ENCODE results near the gene NFAT5.

DNA sequence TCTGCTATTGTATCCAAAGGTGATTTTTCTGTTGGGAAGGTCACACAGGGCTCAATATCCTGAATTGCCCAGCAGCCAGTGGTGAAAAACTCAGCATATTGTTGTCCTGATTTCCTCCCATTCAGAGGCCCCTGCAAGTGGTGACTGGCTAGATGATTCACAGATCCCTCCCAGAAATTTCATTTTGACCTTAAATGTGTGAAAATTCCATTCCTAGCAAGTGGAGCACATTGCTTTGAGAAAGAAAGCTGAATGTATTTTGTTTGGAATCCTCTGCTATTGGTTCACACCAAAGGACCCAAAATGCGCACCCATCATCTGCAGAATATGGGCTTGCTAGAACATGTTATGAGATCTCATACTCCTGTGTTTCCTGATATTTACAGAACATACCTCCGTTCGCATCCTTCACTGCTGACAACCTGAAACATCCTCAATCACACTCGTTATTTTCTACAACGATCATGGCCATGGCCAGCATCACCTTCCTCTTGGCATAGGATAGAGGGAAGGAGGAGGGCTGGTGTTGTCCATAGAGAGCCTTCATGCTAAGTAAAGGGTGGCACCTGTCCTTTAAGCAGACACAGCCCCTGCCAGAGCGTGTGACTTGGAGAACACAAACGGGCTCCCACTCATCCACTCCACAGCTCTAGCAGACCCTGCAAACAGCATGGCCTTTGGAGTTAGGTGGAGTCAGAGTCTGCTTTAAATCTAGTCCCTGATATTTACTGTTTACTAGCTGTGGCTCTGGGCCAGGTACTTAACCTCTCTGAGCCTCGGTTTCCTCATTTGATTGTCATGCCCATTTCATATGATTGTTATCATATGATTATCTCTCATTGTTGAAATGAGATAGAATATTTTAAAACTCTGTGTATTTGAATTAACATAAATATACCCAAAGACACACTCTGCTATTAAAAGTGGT, 30.4 kb upstream of the NFAT5 start:
- TF ChIP-seq POLR2AphosphoS5 (IDR thresholded peaks at IDR 0.05; ENCODE audit: low read depth, low read length) (no peak), POLR2A (IDR thresholded peaks at IDR 0.05; ENCODE audit: low read depth, low read length) (no peak), TAF1 (IDR thresholded peaks at IDR 0.05; ENCODE audit: low read depth, low read length) (no peak), POU2F2 (IDR thresholded peaks at IDR 0.05; ENCODE audit: low read depth, low read length) (no peak), SPI1 (IDR thresholded peaks at IDR 0.05; ENCODE audit: low read depth, low read length) (no peak)
